G401 (cell line): Measurements from ENCODE around the gene SYNJ2. TPM values are rescaled to one million over a fixed set of nuclear protein-coding genes. Genes with fewer than 3 reads are reported as not detected.

ENCODE experiments used
- DNase-seq: peaks from one replicate; pipeline ENCODE4 v3.0.0-alpha.2; 2015; ENCODE audit warnings: low spot score
- in situ Hi-C: cut with HindIII; loops from 2 replicates; pipeline ENCODE4 v1.10.0; 2016; ENCODE audit warnings: low sequenced_read_pairs, mixed read lengths
- total RNA-seq: library from RNA; depleted of rRNA; stranded (reverse); fragments of >200 nt; shearing (Covaris generic); gene quantifications from 2 replicates; pipeline ENCODE4 v1.2.3, GENCODE V29; 2014

The SYNJ2 gene
- total RNA-seq, 1 experiment from 2014 or later, result 12.2 TPM

DNA sequence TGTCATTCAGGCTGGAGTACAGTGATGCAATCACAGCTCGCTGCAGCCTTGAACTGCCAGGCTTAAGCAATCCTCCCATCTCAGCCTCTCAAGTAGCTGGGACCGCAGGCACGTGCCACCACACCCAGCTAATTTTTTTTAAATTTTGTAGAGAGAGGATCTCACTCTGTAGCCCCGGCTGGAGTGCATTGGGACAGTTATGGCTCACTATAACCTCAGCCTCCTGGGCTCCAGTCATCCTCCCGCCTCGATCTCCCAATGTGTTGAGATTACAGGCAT lies 99.9 kb downstream of the SYNJ2 start:
- no peak for DNase-seq
- in situ Hi-C loops, result no loop called here

- in situ Hi-C loops, result no loop called here
- DNase-seq, result no peak
Observed at GRCh38 chr6:158083455-158084325, 102.0 kb downstream of the SYNJ2 start.

DNA sequence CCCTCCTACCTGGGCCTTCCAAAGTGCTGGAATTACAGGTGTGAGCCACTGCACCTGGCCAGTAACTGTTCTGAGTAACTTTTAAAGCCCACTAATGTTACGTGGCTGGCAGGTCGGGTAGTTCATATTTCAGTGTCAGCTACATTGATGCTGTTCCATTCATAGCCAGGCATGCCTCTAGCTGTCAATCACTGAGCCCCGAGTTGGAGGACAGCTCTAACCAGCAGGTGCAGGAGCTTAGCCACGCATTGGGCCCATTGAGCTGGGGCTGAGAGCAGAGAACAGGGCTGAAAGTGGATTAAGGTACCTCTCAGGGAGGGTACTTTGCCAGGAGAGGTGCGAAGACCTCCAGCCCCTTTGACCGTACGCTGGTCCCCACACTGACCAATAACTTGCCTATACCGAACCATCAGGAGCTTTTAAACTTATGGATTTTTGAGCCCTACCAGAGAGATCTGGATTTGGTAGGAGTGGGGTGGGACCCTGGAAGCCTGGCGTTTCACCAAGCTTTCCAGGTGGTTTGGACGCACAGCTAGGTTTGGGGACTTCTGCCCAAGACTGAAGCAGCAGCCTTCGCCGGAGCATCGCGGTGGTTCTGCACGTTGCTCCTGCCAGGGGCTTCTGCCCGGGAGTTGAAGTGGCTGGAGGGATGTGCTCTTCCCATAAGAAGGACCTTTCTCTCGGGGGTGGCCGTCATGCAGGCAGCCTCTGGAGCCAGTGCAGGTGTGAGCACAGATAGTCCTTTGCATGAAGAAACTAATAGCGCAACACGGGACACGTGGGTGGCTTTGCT lies 103.8 kb downstream of the SYNJ2 start:
- DNase-seq, result no peak
- in situ Hi-C loops, result no loop called here

DNA sequence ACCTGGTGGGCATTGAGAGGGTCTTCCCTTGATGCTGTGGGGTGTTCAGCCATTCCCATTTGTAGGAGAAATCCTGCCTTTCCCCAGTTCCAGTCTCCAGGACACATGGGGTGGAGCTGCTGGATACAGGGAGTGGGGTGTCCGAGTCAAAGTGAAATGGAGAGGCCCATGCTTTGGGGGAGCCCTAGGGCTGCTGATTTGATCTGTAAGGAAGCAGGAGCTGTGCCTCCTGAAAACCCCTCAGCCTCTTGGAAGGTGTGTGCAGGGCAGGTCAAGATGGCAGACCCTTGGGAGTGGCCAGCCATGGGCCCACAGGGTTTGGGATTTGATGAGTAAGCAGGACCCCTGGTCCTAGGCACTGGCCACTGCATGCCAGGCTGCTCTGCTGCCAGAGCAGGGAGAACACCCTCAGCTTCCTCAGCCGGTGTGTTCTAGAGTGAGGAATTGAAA lies 104.4 kb downstream of the SYNJ2 start:
- DNase-seq, result no peak
- in situ Hi-C loops, result no loop called here

DNA sequence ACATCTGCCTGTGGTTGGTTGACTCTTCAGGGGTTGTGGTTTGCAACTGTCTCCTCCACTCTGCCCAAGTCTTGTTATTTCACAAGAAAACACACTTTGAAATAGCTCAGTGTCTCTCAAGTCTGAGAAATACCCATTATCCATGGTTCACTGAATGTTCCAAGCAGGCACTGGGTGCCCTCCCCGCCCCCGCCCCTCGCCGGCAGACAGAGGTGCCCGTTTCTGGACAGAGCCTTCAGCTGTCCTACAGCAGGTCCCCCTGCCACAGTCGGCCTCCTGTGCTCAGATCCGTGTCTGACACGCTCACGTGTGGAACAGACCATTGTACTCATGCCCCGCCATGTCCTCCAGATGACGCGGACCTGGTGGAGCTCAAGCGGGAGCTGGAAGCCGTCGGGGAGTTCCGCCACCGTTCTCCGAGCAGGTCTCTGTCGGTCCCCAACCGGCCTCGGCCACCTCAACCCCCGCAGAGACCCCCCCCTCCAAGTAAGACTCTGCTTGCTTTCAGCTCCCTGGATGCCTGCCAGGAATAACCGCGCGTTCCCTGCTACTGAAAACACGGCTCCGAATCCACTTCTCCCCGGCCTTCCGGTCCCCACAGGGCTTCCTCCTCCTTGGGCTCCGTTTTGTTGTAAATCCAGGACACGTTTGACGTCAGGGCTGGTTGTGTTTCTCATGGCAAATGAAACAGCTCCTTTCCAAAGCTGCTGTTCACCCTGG lies 105.0 kb downstream of the SYNJ2 start:
- DNase-seq, result peak; percentile 9

GRCh38 chr6:158087224-158087867 lies 105.7 kb downstream of the SYNJ2 start:
- in situ Hi-C loops, result no loop called here

More for the DNA sequence above, 105.0 kb downstream of the SYNJ2 start:
- in situ Hi-C loops, result no loop called here

DNA sequence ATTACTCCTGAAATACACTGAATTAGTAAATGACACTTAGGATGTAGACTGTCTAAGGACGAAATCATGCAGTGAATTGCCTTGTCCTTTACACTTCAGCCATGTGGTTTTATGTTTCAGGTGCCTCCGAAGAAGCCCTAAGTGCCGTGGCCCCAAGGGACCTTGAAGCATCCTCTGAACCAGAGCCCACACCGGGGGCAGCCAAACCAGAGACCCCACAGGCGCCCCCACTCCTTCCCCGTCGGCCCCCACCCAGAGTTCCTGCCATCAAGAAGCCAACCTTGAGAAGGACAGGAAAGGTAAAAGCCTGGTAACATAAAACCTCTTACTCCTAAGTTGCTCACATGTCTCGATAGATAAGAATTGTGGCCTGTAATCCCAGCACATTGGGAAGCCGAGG lies 111.1 kb downstream of the SYNJ2 start:
- no peak for DNase-seq
- in situ Hi-C loops, result no loop called here

More at GRCh38 chr6:158087224-158087867, 105.7 kb downstream of the SYNJ2 start:
- DNase-seq, result no peak

GRCh38 chr6:158095031-158095430 lies 113.4 kb downstream of the SYNJ2 start:
- no peak for DNase-seq
- in situ Hi-C loops, result no loop called here

- in situ Hi-C loops, result no loop called here
- no peak for DNase-seq
Observed at GRCh38 chr6:158095671-158096070, 114.0 kb downstream of the SYNJ2 start.

GRCh38 chr6:158103228-158103627 lies 121.6 kb downstream of the SYNJ2 start:
- DNase-seq, result no peak
- in situ Hi-C loops, result no loop called here

DNA sequence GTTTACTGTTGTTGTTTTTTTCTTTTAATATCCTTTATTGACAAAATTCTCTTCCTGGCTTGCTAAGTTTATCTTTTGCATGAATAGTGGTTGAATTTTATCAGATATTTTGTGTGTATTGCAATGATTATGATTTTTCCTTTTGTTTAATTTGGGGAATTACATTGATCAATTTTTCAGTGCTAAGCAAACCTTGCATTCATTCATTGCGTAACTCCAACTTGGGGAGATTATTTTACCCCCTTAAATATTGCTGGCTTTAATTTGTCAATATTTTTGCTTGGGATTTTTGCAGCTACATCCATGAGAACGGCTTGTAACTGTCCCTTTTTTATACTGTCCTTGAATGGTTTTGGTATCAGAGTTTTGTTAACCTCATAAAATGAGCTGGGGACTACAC lies 123.0 kb downstream of the SYNJ2 start:
- in situ Hi-C loops, result no loop called here
- DNase-seq, result no peak

DNA sequence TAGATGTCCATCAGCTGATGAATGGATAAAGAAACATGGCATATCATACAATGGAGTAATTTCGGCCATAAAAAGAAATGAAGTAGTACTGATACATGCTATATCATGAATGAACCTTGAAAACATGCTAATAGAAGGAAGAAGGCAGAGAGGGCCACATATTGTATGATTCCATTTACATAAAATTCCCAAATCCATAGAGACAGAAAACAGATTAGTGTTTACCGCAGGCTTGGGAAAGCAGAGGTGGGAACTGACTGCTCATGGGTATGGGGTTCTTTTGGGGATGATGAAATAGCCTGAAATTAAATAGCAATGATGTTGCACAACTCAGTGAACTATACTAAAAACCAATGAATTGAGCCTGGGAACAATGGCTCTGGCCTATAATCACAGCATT lies 128.1 kb downstream of the SYNJ2 start:
- in situ Hi-C loops, result no loop called here
- DNase-seq, result no peak

- in situ Hi-C loops, result no loop called here
- DNase-seq, result no peak
Observed at GRCh38 chr6:158110986-158111385, 129.3 kb downstream of the SYNJ2 start.

- DNase-seq, result no peak
- in situ Hi-C loops, result no loop called here
Observed at GRCh38 chr6:158111987-158112386, 130.3 kb downstream of the SYNJ2 start.

GRCh38 chr6:158113802-158114201 lies 132.1 kb downstream of the SYNJ2 start:
- DNase-seq, result no peak
- in situ Hi-C loops, result no loop called here

- in situ Hi-C loops, result no loop called here
- no peak for DNase-seq
Observed at GRCh38 chr6:158115102-158115501, 133.4 kb downstream of the SYNJ2 start.

DNA sequence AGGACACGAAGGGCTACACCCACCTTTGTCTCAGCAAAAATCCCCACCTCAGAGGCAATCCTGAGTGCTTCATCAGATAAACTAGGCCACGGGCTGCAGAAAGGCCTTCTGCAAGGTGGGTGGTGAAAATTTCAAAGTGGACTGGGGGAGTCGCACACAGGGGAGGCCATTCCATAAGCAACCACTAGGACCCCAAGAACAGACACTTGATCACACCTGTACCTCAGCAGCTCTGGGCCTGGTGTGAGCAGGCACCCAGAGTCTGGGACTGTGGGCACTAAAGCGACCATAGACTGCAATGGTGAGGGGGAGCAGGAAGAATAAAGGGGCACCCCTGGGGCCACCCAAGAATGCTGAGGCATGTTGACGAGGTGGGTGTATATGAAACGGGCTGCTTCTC lies 133.8 kb downstream of the SYNJ2 start:
- DNase-seq, result no peak
- in situ Hi-C loops, result no loop called here

- DNase-seq, result no peak
- in situ Hi-C loops, result no loop called here
Observed at GRCh38 chr6:158118886-158119285, 137.2 kb downstream of the SYNJ2 start.

DNA sequence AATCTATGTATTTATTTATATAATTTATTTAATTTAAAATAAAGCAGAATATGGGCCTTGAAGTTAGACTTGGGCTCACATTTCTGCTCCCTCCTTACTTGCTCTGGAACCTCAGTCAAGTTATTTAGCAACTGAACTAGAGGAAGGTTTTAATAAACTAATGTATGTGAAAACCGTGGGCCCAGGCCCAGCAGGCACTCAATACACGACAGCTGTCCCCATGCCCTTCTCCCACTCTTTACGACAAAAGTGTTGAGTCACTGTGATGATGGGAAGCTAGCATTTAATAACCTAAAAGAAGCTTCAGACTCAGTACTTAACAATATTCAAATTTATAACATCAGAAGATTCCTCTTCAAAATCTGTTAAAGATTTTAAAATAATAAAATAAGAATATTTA lies 139.7 kb downstream of the SYNJ2 start:
- DNase-seq, result no peak
- in situ Hi-C loops, result no loop called here
